ENCODE measurements around the gene ZFYVE1. TPM values are rescaled to one million over a fixed set of nuclear protein-coding genes. Genes with fewer than 3 reads are reported as not detected.

ZFYVE1 gene
- total and polyA plus RNA-seq, 2 donors (not counting 3 experiments of a cell fraction or from before 2014, with no cell fraction given) = 27.3 to 29.2 TPM

DNA sequence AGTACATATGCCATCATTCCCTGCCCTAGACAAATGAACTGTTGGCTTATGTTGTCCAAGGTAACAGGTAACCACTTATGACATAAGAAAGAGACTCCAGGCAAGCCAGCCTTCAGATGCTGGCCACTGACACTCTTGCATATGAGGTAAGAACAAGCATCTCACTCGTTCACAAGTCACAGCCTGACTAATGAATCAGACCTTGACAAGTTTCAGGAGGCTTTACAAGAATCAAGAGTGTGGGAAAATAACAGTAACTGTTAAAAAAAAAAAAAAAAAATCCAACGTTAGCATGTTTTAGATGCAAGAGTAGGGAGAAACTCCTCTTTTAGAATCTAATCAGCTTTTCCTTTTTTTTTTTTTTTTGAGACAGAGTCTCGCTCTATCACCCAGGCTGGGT lies 40.7 kb downstream of the ZFYVE1 start:
- dilution Hi-C loops (cut with MboI; ENCODE audit: extremely low pct_ligation_motif_present, low sequenced_read_pairs) = no loop called here
- POLR2A ChIA-PET = no interaction called here
- FAIRE-seq = no peak

More for the DNA sequence above, 40.7 kb downstream of the ZFYVE1 start:
- H3K9ac ChIP-seq (replicated peaks; ENCODE audit: extremely low read depth, insufficient read depth, low read length) = no peak overlapping the region
- CTCF ChIA-PET = no interaction called here
- H2AFZ ChIP-seq (ENCODE audit: low read depth, low read length) = no peak overlapping the region
- no peaks in the 10 kb centered on the region for H3K9me1 ChIP-seq (replicated peaks; ENCODE audit: control insufficient read depth, extremely low read depth, insufficient read depth, low read length)
- no peaks in the 10 kb centered on the region for H3K9me3 ChIP-seq (replicated peaks; ENCODE audit: control insufficient read depth, insufficient read depth, low read length)
- BruUV-seq (replicated peaks) = no TSS peak
- H3K79me2 ChIP-seq (ENCODE audit: control insufficient read depth, insufficient read depth, low read length) = no peaks in the 10 kb centered on the region
- H4K20me1 ChIP-seq (replicated peaks; ENCODE audit: control insufficient read depth, extremely low read depth, insufficient read depth, low read length) = no peaks in the 10 kb centered on the region
- no peak overlapping the region for H3K4me3 ChIP-seq (replicated peaks in 1 of 3; ENCODE audit: insufficient read depth in 1 of 3, low read depth in 1 of 3, low read length in 3 of 3)
- intact Hi-C loops (cut with micrococcal nuclease) = no loop called here
- no peak for DNase-seq (ENCODE audit: low read depth, low spot score)
- no peak overlapping the region for H3K4me2 ChIP-seq (ENCODE audit: insufficient read depth, low read length)
- TF ChIP-seq POLR2AphosphoS5 (IDR thresholded peaks at IDR 0.05; ENCODE audit: insufficient read depth, low read depth, low read length) = no peak
- no peak for TF ChIP-seq JUN (IDR thresholded peaks at IDR 0.05; ENCODE audit: borderline replicate concordance, insufficient read depth, insufficient read length, low read depth)
- no peak for TF ChIP-seq GATA2 (IDR thresholded peaks at IDR 0.05; ENCODE audit: insufficient read depth, insufficient read length, low read depth, low read length)
- no peak for TF ChIP-seq EZH2 (IDR thresholded peaks at IDR 0.05; ENCODE audit: borderline replicate concordance, low read depth, low read length, severe bottlenecking)
- TF ChIP-seq, protein P1, sequence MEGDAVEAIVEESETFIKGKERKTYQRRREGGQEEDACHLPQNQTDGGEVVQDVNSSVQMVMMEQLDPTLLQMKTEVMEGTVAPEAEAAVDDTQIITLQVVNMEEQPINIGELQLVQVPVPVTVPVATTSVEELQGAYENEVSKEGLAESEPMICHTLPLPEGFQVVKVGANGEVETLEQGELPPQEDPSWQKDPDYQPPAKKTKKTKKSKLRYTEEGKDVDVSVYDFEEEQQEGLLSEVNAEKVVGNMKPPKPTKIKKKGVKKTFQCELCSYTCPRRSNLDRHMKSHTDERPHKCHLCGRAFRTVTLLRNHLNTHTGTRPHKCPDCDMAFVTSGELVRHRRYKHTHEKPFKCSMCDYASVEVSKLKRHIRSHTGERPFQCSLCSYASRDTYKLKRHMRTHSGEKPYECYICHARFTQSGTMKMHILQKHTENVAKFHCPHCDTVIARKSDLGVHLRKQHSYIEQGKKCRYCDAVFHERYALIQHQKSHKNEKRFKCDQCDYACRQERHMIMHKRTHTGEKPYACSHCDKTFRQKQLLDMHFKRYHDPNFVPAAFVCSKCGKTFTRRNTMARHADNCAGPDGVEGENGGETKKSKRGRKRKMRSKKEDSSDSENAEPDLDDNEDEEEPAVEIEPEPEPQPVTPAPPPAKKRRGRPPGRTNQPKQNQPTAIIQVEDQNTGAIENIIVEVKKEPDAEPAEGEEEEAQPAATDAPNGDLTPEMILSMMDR (IDR thresholded peaks at IDR 0.05; ENCODE audit: extremely low read depth in 1 of 2, insufficient read depth in 1 of 2, low read depth in 1 of 2, low read length in 2 of 2) = no peak
- TF ChIP-seq MYC (IDR thresholded peaks at IDR 0.05; ENCODE audit: low read depth, low read length) = no peak
- no peak for TF ChIP-seq POLR2A (IDR thresholded peaks at IDR 0.05; ENCODE audit: low read depth, low read length)
- TF ChIP-seq, protein P2, sequence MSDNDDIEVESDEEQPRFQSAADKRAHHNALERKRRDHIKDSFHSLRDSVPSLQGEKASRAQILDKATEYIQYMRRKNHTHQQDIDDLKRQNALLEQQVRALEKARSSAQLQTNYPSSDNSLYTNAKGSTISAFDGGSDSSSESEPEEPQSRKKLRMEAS (IDR thresholded peaks at IDR 0.05; ENCODE audit: insufficient read depth, insufficient read length) = no peak
- TF ChIP-seq FOS (IDR thresholded peaks at IDR 0.05; ENCODE audit: borderline replicate concordance, insufficient read depth, low read length) = no peak
- no peaks in the 10 kb centered on the region for H3K4me1 ChIP-seq (ENCODE audit: control insufficient read depth, extremely low read depth, insufficient read depth, low read length)
- H3K36me3 ChIP-seq (ENCODE audit: control insufficient read depth in 2 of 2, extremely low read depth in 1 of 2, insufficient read depth in 2 of 2, low read length in 2 of 2) = peaks cover 0 to 17% of the 10 kb centered on the region in 2 experiments
- H3K27ac ChIP-seq (ENCODE audit: insufficient read depth, low read depth, low read length) = no peak overlapping the region
- H3K27me3 ChIP-seq (ENCODE audit: control insufficient read depth in 2 of 2, insufficient read depth in 2 of 2, low read length in 2 of 2) = no peaks in the 10 kb centered on the region
